Dedifferentiated amniotic fluid mesenchymal stem cell (primary cell): ENCODE results near the gene FAM124A.

Experiments
- DNase-seq: peaks from one replicate; pipeline ENCODE4 v3.0.0-alpha.2; 2016; ENCODE audit errors: extremely low spot score

The FAM124A gene

DNA sequence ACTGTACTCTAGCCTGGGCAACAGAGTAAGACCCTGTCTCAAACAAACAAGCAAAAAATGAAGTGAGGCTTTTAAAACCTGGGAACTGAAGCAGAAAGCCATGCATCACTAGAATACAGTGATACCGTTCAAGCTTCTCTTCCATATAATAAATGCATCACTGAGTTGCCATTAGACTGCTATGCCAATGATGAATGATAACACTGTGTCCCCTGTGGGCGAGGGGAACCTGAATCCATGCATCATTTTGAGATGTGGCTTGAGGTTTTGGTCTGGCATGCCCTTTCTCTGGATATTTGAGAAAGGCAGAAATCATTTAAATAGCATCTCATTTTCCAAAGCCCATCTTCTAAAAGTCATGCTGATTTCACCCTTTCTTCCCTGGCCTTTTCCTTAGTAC lies 1.5 kb upstream of the FAM124A start:
- DNase-seq, result no peak

DNA sequence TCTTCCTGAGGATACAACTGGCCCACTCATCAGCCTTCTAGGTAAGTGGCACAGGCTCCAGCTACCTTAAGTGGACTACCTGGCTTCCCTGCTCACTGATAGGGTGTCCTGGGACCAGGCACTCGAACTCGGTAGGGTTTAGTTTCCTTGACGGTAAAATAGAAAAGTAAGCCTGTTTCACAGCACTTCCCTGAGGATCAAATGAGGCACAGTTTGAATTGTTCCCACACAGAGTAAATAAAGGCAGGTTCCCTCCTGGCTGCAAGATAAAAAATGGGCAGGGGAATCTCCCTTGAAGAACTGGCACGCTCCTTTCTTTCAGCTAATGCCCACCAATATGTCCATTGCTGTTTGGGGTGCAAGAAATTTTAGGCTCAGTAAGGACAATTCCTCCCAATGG lies 1.1 kb upstream of the FAM124A start:
- no peak for DNase-seq

DNA sequence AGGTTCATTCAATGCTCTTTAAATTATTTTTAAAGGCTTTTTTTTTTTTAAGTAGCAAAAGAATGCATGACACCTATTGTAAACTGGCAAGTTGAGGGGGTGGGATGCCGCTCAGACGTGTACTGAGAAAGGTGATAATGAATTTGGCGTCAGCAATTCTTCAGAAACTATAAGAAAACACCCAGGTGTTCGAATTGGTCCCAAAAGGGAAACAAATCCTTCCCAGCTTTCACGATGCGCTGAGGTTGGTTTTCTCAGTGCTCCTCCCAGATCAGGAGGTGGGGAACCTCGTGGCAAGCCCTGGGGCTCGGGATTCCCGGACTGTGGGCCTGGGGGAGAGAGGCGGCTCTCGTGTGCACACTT lies 543 bp upstream of the FAM124A start:
- DNase-seq, result no peak

DNA sequence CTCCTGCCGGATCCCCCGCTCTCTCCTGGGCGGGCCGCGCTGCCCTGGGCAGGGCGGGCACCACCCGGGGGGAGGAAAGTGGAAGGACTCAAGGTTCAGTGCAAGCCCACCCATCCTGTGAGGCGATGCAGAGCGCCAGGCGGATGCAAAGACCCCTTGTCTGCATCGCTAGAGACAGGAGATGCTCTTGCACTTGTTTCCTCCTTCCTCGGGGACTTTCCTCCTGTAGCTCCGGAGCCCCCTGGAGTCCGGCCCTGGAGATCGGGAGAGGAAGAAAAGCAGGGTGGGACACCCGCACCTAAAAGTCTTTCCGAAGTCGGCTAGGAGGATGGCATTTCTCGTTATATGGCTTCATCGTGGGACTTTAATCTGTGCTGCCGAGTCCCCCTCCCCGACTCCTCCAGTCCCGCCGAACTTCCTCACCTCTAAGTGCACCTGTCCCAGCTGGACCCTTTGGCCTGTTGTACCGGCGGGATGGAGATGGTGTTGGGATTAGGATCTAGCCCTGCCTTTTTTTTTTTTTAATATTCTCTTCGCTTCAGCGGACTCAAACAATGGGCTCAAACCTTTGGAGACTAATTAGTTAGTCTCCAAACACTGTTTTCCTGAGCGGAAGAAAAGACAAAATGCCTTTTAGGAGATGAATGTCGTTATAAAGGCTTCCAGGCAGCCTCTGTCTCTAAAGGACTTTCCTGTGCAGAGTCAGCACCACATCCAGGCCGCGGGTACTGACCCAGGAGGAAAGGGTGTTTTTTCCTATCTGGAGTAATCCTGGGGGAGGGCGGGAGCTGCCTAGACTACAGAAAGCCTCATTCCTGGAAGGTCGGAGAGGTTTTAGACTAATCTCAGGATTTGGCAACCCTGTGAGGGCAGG lies 725 bp downstream of the FAM124A start:
- DNase-seq, result no peak

DNA sequence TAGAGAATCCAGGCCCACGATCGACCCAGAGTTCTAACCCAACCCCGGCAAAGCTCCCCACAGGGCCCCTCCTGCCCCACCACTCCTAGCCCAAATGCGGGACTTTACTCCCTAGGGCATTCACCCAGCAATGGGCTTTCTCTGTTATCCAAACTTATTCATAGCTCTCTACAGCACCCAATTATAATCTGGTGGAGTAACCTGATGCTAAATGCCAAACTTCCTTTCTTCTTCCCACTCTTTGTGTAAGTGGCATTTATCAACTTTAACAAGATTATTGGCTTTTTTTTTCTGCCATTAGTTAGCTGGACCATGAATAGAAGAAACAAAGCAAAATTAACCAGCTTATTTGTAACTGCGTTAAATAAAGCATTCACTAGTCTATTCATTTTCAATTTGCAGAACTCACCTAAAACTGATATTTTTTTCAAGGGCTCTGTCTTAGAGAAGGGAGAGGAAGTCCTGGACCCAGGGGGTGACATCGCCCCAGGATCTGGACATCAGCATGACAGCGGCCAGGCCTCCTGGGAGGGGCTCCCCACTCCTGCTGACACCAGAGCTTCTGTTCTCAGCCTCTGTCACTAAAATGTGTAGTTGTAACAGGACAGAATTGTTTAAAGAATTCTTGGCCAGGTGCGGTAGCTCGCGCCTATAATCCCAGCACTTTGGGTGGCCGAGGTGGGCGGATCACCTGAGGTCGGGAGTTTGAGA lies 1.5 kb downstream of the FAM124A start:
- DNase-seq, result no peak

DNA sequence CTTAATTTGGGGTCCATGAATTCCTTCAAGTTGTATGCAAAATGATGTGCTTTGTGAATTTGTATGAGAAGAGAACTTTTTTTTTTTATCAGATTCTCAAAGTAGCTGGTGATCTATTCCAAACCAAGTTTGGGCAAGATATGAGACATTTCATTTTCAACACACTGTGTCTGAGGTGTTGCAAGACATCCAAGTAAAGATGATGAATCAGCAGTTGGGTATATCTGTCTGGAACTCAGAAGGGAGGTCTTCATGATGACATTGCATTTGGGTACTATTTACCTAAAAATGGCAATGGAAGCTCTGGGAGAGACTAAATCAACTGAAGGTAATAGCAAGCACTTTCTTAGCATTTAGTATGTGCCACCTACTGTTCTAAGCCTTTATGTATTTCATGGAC lies 2.8 kb downstream of the FAM124A start:
- DNase-seq, result no peak

DNA sequence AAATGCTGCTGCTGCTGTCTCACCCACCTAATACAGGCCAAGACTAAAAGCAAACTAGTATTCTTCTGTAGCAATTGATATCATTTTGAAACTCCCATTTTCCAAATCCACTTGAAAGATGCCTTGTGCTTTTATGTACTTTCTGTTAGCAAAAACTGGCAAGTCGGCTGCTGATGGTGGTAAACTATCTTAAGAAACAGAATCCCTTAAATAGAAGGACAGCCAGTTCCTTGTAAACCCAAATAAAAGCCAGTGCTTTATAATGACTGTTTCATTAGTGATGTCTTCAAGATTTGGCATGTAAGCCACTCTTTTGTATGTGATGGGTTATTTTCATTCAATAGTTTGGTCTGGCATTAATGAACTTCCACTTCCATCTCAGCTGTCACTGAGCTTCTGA lies 5.2 kb downstream of the FAM124A start:
- no peak for DNase-seq

DNA sequence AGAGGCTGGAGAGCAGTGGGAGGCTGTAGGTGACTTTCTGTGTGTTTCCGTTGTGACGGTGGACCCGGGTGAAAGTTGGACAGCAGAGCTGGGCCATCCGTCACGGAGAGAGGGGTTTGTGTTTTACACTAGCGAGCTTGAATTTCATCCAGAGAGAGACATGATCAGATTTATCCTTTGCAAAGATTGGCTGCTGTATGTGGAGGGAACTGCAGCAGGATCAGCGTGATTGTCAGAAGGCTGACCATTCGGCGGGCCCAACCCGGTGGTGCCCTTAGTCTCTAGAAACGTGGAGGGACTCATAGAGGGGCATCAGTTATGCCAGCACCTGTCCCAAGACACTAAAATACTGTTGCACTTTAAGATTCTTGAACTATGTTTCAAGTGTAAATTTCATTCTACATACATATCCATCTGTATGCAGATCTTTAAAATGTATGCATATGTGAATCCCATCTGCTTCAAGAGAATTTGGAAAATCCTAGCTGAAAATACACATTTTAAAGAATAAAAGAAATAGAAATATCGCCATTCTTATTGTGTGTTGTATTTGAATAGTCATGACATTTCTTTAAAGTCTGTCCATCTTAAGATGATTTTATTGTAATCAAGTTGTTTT lies 7.0 kb downstream of the FAM124A start:
- DNase-seq, result no peak

DNA sequence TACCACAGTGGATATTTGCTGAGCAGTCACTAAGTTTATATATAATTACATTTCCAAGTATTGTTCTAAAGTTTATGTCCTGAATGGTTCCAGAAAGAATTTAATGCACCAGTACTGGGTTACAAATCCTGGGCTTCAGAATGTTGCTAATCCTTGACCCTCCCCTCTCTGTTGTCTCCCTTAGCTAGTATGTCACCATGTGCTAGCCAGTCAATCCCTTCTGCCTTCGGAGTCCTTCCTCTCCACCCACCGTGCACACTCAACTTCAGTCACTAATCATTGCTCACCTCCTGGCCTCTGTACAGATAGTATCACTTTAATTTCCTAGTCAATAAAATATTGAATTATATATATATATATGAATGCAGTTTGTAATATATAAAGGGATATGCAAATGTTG lies 7.5 kb downstream of the FAM124A start:
- DNase-seq, result no peak

DNA sequence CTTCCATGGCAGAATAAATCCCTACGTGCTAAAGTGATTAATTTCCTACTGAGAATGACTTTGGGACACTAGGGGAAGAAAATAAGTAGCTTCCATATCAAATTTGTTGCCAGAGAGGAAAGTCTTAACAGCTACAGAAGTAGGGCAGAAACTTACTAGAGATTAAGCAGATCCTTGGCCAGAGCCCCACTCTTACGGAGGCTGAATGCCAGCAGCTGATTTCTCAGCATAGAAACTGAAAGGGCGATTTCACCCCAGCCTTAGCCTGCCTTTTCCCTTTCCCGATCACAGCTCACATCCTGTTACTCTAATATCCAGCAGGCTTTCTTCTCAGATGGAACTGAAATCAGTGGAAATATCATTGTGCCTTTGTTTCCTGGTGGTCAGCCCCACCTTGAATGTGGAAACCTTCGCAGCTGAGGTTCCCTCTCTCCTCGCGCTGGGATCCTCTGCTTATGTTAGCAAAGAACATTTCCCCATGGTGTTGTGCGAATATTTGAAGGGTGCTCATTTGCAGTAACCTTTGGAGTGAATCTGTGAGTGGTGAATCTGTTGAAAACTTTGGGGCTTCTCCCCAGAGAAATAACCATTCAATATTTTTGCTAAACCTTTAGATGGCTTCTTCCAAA lies 8.4 kb downstream of the FAM124A start:
- DNase-seq, result no peak

DNA sequence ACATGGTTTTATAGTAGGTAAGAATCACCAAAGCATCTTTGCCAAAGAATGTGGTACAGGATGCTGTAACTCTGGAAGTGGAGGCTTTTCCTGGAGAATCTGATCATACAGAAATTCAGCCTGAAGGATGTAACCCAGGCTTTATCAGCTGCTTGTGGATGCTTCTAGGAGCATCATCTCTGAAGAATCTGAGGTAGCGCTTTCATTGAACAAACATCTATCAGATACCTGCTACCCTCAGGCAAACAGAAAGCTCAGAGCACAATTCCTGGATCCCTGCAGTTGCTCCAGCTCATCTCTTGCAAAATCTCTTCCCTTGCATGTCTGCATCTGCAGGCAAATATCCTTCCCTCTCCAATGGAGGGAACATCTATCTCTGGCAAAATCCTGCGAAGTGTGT lies 9.3 kb downstream of the FAM124A start:
- no peak for DNase-seq

DNA sequence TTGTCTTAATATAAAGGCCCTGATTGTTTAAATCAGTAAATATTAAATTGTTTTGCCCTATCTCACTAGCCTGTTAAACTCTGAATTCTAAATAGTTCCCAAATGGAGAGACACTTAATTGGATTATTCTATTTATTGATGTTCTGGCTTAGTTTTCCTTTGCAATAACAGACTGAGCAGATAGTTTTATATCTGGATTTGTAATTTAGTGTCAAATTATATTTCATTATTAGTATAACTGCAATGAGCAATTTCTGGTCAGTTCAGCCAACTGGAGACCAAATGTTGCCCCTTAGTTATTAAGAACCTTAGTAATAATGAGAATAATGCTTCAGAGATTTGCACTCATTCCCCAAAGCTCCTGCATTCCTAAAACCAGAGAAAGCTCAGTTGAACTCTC lies 10.1 kb downstream of the FAM124A start:
- no peak for DNase-seq

DNA sequence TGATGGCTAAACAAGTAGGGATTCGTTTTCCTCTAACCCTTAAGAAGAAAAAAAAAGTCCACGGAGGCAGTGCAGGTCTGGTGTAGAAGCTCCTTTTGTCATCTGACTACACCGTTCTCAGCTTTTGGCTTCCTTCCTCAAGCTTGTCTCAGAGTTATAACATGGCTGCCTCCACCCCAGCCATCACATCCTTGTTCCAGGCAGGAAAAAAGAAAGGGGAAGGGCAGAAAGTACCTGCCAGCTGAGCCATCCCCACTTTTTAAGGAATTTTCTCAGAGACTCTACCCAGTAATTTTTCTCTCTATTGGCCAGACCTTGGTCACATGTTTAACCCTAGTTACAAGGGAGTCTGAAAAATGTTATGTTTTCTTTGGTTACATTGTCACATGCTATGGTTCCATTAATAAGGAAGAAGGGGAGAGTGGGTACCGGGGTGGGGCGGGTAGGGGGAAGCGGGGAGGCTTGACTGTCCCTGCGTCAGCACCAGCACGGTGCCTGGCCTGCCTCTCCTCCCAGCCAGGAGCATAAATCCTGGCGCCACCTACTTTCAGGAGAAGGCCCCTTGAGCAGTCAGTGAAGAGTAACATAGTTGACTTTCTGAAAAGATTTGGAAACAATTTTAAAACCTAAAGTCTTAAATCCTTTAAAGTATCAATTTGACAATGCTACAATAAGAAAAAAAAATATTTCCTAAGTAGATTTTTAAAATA lies 11.1 kb downstream of the FAM124A start:
- DNase-seq, result no peak

DNA sequence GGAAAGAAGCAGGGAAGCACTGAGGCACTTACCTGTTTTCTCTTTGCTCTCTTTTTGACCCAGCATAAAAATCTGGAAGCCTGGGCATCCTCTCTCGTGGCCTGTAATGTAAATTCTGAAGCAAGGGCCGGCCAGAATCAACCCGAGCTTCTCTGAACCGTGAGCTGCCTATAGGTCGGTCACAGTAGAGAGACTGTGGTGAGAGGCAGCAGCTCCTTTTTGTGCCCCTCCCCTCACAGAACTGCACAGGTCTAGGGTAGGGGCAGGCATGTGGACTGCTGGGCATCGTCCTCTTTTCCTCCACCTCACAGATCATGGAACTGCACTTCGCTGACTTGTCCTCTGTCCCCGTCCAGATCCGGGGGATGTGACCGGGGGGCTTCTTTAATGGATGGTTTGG lies 12.5 kb downstream of the FAM124A start:
- DNase-seq, result no peak

DNA sequence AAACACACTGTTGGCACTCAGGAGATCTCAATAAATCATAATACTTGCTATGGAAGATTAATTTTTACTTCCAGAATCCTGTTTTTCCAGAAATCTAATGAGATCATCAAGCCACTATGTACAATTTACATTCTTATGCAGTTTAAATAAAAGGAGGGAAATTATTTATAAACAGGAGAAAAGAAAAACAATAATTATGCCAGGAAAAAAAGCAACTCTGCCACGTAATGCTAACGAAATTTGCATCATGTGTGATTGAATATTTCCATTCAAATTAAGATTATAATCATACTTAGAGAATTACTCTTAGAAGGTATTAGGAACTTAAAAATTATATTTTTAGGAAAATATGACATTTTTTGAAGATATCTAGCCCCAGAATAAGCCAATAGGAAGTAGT lies 13.0 kb downstream of the FAM124A start:
- no peak for DNase-seq

DNA sequence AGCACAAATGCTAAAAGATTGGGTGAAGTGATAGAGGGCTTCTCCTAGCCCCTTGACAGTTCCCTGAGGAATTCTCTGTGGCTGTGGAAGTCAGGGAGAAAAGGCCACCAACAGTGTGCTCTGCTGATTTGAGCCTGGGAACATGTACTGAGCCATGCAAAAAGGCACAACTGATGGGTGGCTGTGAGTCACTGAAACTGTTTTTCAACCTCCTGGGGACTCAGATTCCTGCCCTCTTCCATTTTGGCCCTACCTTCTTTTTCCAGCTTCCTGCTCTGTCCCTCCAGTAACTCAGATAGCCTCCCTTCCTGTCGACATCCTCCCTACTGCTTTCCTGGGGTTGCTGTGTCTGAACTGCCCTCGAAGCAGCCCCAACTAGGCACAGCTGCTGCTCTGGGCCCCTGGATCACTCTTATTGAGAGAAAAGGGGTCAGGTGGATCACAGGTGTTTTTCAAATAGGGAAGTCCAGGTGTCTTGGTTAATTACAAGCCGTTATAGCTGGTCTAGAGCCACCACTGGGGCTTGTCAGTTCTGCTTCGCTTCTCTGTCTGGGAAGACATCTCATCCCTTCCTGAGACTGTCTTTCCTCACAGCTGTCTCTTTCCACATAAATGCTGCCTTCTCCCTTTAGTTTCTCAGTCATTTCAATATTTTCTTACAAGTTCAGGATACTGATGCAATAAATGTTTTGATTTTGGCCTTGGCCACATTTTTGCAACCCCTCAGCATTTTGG lies 13.7 kb downstream of the FAM124A start:
- no peak for DNase-seq

DNA sequence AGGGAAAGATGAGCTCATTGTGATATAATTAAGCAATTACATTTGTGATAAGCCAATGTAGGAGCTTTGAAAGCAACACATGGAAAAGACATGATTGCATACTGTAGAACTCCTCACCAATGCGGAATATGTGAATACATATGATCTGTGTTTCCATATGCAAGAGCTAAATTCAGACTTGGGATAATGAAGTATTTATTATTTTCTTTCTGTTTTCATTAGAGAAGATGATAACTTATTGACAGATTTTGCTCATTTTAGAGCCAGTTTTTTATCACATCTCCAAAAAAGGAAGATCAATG lies 14.2 kb downstream of the FAM124A start:
- no peak for DNase-seq

DNA sequence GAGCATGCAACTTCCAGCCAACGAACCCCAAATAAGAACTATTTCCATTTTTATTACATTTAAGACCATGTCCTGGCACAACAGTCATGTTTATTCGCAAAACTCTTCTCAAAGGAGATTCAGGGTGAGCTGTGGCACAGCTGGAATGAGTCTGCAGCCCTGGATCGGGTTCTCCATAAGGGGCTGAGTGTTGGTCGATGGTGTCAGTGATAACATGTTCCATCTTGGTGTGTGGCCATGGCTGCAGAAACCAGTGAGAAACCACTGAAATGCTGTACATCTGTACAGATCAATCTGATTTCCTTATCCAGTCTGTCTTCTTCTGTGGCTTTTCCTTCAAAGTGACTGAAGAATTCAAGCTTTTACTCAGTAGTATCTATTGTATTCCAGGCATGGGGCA lies 15.2 kb downstream of the FAM124A start:
- no peak for DNase-seq

DNA sequence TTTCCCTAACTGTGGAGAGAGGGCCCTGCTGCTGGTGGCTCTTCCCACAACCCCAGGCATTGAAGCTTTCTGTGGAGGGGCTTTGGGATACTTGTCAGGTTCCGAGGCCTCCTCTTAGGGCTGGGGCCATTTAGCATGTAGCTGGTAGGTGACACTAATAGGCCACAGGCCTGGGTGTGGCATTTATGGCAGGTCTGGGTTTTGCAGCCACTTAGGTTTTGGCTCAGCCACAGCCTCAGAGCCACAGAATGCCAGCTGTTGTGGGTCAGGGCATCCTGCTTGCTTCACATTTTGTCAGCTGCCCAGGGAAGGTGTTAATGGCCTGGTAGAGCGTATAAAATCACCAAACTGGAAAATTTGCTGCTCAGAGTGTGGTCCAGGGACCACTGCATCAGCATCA lies 15.7 kb downstream of the FAM124A start:
- DNase-seq, result no peak

DNA sequence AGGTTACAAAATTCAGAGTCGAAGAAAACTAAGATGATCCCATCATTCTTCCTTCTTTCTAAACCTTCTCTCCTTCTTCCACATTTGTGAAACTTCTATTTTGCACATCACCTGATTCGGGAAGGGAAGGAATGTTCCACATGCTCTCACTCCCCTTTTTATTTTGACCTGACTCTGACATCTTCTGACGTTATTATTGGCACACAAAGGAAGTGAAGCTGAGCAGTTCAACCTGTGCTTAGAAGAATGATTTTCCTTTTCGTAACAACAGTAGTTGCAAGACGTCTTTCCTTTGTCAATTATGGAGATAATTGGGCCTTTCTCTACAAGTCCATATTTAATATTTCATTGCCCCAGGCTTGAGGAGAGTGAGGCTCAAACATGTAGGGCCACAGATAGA lies 18.0 kb downstream of the FAM124A start:
- DNase-seq, result no peak

DNA sequence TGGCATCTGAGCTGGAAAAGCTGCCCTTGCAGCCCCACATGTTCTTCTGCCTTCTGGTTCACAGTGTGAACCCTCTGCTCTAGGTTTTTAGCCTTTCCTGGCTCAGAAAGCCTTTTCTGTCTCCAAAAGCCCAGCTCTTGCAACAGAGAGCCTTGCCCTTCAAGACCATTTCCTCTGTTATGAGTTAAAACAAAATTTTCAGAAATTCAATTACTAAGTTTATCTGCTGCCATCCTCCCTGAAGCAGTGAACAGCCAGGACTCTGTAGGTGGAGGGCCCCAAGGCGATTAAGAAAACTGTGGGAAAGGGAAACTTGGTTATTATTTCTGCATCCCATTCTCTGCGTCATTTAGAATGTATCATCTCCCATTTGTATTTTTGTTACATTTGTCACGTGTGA lies 18.8 kb downstream of the FAM124A start:
- DNase-seq, result no peak
